Endothelial cell of umbilical vein (primary cell): ENCODE results near the gene PSMB2. TPM values are rescaled to one million over a fixed set of nuclear protein-coding genes. Genes with fewer than 3 reads are reported as not detected.
"Not testable (repeated sequence)": the region's sequence is repeated elsewhere in the genome, so short reads cannot be mapped to it uniquely, and the experiment has no call there.

Source experiments
- BruUV-seq: library from RNA; stranded (reverse); fragments of 400-500 nt; replicated peaks from 2 replicates; lab custom pipeline; 2021; lab: Mats Ljungman, UMichigan
- CTCF ChIA-PET: fragments of 300-600, 350-600 bp; sonication (Branson Sonifier 250); formaldehyde crosslinking; loops from one replicate; lab custom pipeline; 2021; ENCODE audit warnings: antibody characterized with exemption, inconsistent platforms; lab: Charles Lee
- POLR2A ChIA-PET: fragments of 300-600, 350-600 bp; sonication (Branson Sonifier 250); formaldehyde crosslinking; loops from one replicate; lab custom pipeline; 2021; ENCODE audit warnings: antibody characterized with exemption, inconsistent platforms; lab: Charles Lee
- DNase-seq: peaks from one replicate; pipeline ENCODE4 v3.0.0-alpha.2; 2011; ENCODE audit warnings: low read depth, low spot score
- FAIRE-seq: peaks from 2 replicates; lab custom pipeline; 2011; peaks lifted over from hg19 to GRCh38; lab: Jason Lieb, UNC
- H2AFZ ChIP-seq: 2 replicates; pipeline ENCODE4 v1.6.0; 2012; ENCODE audit warnings: low read depth, low read length, control low read depth, inconsistent platforms
- H3K27ac ChIP-seq: 2 replicates; pipeline ENCODE4 v1.5.1; 2011; ENCODE audit warnings: low read depth, mild to moderate bottlenecking, control low read depth, low read length, moderate library complexity; ENCODE audit not compliant: insufficient read depth
- H3K27me3 ChIP-seq, 2 experiments: 2 replicates each; pipeline versions ENCODE4 v1.6.0 to v1.6.1; 2011; ENCODE audit warnings: low read length in 2 of 2, mixed read lengths in 1 of 2; ENCODE audit not compliant: control insufficient read depth in 2 of 2, insufficient read depth in 2 of 2
- H3K36me3 ChIP-seq, 2 experiments: 2 replicates in 1 of 2; 3 replicates in 1 of 2; pipeline ENCODE4 v1.5.1; 2011; ENCODE audit warnings: low read length in 2 of 2, mild to moderate bottlenecking in 1 of 2, moderate library complexity in 1 of 2; ENCODE audit not compliant: control insufficient read depth in 2 of 2, insufficient read depth in 2 of 2; ENCODE audit errors: extremely low read depth in 1 of 2
- H3K4me1 ChIP-seq: 3 replicates; pipeline ENCODE4 v1.5.1; 2011; ENCODE audit warnings: mild to moderate bottlenecking, low read length; ENCODE audit not compliant: control insufficient read depth, insufficient read depth; ENCODE audit errors: extremely low read depth
- H3K4me2 ChIP-seq: 2 replicates; pipeline ENCODE4 v1.6.1; 2011; ENCODE audit warnings: low read length, control low read depth, mixed read lengths; ENCODE audit not compliant: insufficient read depth
- H3K4me3 ChIP-seq, 3 experiments: fragments of 200-600 bp in 1 of 3; sonication (generic), shearing (Covaris generic) in 1 of 3; replicated peaks in 1 of 3; 2 replicates each; pipeline ENCODE4 v1.5.1; 2011 to 2016; ENCODE audit warnings: control low read depth in 3 of 3, low read length in 3 of 3, mild to moderate bottlenecking in 2 of 3, inconsistent platforms in 1 of 3, low read depth in 1 of 3, moderate library complexity in 1 of 3; ENCODE audit not compliant: insufficient read depth in 1 of 3
- H3K79me2 ChIP-seq: 2 replicates; pipeline ENCODE4 v1.6.0; 2012; ENCODE audit warnings: low read length, inconsistent platforms; ENCODE audit not compliant: control insufficient read depth, insufficient read depth
- H3K9ac ChIP-seq: replicated peaks from 2 replicates; pipeline ENCODE3; 2011; ENCODE audit warnings: low read length, control low read depth; ENCODE audit not compliant: insufficient read depth; ENCODE audit errors: extremely low read depth
- H3K9me1 ChIP-seq: replicated peaks from 3 replicates; pipeline ENCODE4 v1.6.0; 2011; ENCODE audit warnings: mild to moderate bottlenecking, low read length; ENCODE audit not compliant: control insufficient read depth, insufficient read depth; ENCODE audit errors: extremely low read depth
- H3K9me3 ChIP-seq: replicated peaks from 2 replicates; pipeline ENCODE4 v1.5.1; 2012; ENCODE audit warnings: low read length, inconsistent platforms; ENCODE audit not compliant: control insufficient read depth, insufficient read depth
- H4K20me1 ChIP-seq: replicated peaks from 2 replicates; pipeline ENCODE3; 2011; ENCODE audit warnings: mild to moderate bottlenecking, low read length; ENCODE audit not compliant: control insufficient read depth, insufficient read depth; ENCODE audit errors: extremely low read depth
- CTCF ChIP-seq, 2 donors: IDR thresholded peaks; 1 replicate in 1 of 2; 2 replicates in 1 of 2; pipeline ENCODE4 v1.5.1; 2011; ENCODE audit warnings: low read length in 2 of 2, mild to moderate bottlenecking in 2 of 2, moderate library complexity in 2 of 2, control low read depth in 1 of 2, inconsistent platforms in 1 of 2, low read depth in 1 of 2; ENCODE audit not compliant: insufficient read depth in 1 of 2; ENCODE audit errors: extremely low read depth in 1 of 2
- GATA2 ChIP-seq: IDR thresholded peaks from 2 replicates; pipeline ENCODE4 v1.7.0; 2011; ENCODE audit warnings: low read depth, mild to moderate bottlenecking, moderate library complexity, mixed read lengths, low read length; ENCODE audit not compliant: insufficient read length, insufficient read depth
- JUN ChIP-seq: IDR thresholded peaks from 2 replicates; pipeline ENCODE4 v1.6.1; 2011; ENCODE audit warnings: borderline replicate concordance, low read depth; ENCODE audit not compliant: insufficient read length, insufficient read depth
- POLR2AphosphoS5 ChIP-seq: IDR thresholded peaks from 2 replicates; pipeline ENCODE4 v1.6.1; 2012; ENCODE audit warnings: low read depth, mild to moderate bottlenecking, control low read depth, low read length, moderate library complexity; ENCODE audit not compliant: insufficient read depth
- dilution Hi-C: fragments of 300-500 bp; cut with MboI; formaldehyde crosslinking; loops from one replicate; pipeline ENCODE4 v1.15.0; 2019; ENCODE audit warnings: low sequenced_read_pairs; ENCODE audit not compliant: extremely low pct_ligation_motif_present
- intact Hi-C: fragments of 100-400 bp; cut with micrococcal nuclease; formaldehyde crosslinking; loops from one replicate; pipeline ENCODE4 v1.10.0; 2022
- polyA plus RNA-seq, 4 experiments: library from polyadenylated mRNA; depleted of rRNA in 3 of 4; stranded (reverse) in 3 of 4; unstranded in 1 of 4; fragments of >200 nt; gene quantifications; 2 replicates each; pipeline versions ENCODE4 v1.2.1 to v1.2.3, GENCODE V29; 2011 to 2012; ENCODE audit warnings: missing spikeins in 1 of 4
- total RNA-seq: library from RNA; stranded (reverse); gene quantifications from 2 replicates; pipeline ENCODE4 v1.2.3, GENCODE V29; 2021
- TF ChIP-seq, protein P1 (sequence below): IDR thresholded peaks from 2 replicates; pipeline ENCODE4 v1.6.1; 2011; ENCODE audit not compliant: insufficient read depth, insufficient read length

PSMB2 gene
- total and polyA plus RNA-seq, 2 donors (not counting 3 experiments of a cell fraction or from before 2014, with no cell fraction given): 93.6 to 118 TPM

DNA sequence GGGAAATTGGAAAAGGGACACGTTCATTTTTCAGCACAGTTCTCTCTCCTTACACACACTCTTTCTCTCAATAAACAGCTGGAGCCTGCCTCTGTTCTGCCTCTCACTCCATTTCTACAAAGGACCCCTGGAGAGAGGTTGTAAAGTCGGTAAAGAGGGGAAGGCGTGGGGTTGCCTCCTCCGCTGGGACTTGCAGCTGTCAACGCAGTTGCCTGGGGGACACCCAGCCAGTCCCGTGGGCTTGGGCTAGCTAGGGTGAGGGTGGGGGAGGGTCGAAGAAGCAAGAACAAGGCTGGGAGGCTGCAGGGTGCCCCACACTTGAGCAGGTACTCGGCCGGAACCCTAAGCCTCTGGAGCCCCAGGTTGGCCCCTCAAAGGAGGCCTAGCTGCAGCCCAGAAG lies 49.8 kb upstream of the PSMB2 start:
- POLR2A ChIA-PET: no interaction called here
- Histone ChIP-seq H2AFZ (no peak overlapping the region), H3K4me3 (no peak overlapping the region), H3K27ac (no peak overlapping the region), H3K9me1 (no peaks in the 10 kb centered on the region), H3K36me3 (no peaks in the 10 kb centered on the region), H3K4me2 (no peak overlapping the region), H3K9me3 (no peaks in the 10 kb centered on the region), H3K4me1 (no peaks in the 10 kb centered on the region), H4K20me1 (no peaks in the 10 kb centered on the region), H3K79me2 (no peaks in the 10 kb centered on the region), H3K9ac (no peak overlapping the region), H3K27me3 (peaks cover 52 to 53% of the 10 kb centered on the region in 2 experiments)
- TF ChIP-seq GATA2: no peak
- TF ChIP-seq, protein P1, sequence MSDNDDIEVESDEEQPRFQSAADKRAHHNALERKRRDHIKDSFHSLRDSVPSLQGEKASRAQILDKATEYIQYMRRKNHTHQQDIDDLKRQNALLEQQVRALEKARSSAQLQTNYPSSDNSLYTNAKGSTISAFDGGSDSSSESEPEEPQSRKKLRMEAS: no peak
- no peak for TF ChIP-seq CTCF (IDR thresholded peaks at IDR 0.05; ENCODE audit: extremely low read depth in 1 of 2, insufficient read depth in 1 of 2, low read depth in 1 of 2, low read length in 2 of 2)
- TF ChIP-seq POLR2AphosphoS5: no peak
- no peak for TF ChIP-seq JUN
- intact Hi-C loops (no loop called here), dilution Hi-C loops (no loop called here)
- CTCF ChIA-PET: interaction anchor here (1.2 kb wide), 1 partner anchor 24 kb away, joined by 6 read pairs; no protein-coding TSS in a partner anchor
- DNase-seq (no peak), FAIRE-seq (no peak)
- no TSS peak for BruUV-seq

- dilution Hi-C loops, H3K4me1 ChIP-seq, BruUV-seq, FAIRE-seq, POLR2A ChIA-PET, H3K9me1 ChIP-seq, H3K36me3 ChIP-seq, H3K9me3 ChIP-seq, intact Hi-C loops, H4K20me1 ChIP-seq, DNase-seq, H3K27ac ChIP-seq, H3K4me2 ChIP-seq, H3K79me2 ChIP-seq, H2AFZ ChIP-seq, H3K4me3 ChIP-seq, H3K9ac ChIP-seq: not testable (repeated sequence)
- peaks cover 48 to 49% of the 10 kb centered on the region in 2 experiments for H3K27me3 ChIP-seq
- CTCF ChIA-PET: interaction anchor here (1.2 kb wide), 1 partner anchor 25 kb away, joined by 6 read pairs; no protein-coding TSS in a partner anchor
Observed at GRCh38 chr1:35690103-35690502, 48.8 kb upstream of the PSMB2 start.
